GM12801 (cell line): ENCODE measurements around the gene SMIM24.

ENCODE experiments used
- TF ChIP-seq, protein P1 (sequence below): IDR thresholded peaks from one replicate; pipeline ENCODE4 v1.5.1; 2011; ENCODE audit warnings: control low read depth; ENCODE audit not compliant: insufficient read length; ENCODE audit errors: extremely low read depth

Gene SMIM24

DNA sequence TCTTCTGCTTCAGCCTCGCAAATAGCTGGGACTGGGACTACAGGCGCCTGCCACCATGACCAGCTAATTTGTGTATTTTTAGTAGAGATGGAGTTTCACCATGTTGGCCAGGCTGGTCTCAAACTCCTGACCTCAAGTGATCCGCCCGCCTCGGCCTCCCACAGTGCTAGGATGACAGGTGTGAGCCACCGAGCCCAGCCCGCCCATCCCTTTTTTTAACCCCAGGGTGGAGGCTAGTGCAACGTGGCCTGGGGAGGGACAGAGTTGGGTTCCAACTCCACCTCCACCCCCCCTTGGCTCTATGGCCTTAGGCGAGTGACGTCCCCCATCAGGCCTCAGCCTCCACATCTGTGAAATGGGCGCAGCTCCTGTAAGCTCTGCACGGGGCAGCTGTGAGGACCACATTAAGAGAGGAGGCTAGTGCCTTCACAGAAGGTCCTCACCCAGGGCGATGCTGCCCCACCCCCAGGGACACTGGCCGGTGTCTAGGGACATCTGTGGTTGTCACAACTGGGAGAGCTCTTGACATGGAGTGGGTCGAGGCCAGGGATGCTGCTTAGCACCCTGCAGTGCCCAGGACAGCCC is 37.7 kb downstream of the SMIM24 start:
- TF ChIP-seq, protein P1, sequence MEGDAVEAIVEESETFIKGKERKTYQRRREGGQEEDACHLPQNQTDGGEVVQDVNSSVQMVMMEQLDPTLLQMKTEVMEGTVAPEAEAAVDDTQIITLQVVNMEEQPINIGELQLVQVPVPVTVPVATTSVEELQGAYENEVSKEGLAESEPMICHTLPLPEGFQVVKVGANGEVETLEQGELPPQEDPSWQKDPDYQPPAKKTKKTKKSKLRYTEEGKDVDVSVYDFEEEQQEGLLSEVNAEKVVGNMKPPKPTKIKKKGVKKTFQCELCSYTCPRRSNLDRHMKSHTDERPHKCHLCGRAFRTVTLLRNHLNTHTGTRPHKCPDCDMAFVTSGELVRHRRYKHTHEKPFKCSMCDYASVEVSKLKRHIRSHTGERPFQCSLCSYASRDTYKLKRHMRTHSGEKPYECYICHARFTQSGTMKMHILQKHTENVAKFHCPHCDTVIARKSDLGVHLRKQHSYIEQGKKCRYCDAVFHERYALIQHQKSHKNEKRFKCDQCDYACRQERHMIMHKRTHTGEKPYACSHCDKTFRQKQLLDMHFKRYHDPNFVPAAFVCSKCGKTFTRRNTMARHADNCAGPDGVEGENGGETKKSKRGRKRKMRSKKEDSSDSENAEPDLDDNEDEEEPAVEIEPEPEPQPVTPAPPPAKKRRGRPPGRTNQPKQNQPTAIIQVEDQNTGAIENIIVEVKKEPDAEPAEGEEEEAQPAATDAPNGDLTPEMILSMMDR: no peak

DNA sequence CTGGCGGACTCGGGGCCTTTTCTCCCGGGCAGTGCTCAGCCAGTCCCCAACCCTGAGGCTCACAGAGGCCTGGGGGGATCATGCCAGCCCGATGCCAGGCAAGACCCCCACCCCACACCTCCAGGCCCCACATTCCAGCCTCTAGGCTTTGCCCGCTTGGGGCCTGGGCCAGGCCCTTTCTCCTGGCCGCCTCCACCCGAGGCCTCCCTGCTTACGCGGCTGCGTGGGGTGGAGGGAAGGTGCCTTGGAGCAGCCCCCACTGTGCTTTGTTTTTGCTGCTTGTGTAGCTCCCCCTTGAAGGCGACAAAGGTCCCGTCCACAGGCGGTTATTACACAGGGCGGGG is 38.4 kb downstream of the SMIM24 start:
- TF ChIP-seq, protein P1: no peak

DNA sequence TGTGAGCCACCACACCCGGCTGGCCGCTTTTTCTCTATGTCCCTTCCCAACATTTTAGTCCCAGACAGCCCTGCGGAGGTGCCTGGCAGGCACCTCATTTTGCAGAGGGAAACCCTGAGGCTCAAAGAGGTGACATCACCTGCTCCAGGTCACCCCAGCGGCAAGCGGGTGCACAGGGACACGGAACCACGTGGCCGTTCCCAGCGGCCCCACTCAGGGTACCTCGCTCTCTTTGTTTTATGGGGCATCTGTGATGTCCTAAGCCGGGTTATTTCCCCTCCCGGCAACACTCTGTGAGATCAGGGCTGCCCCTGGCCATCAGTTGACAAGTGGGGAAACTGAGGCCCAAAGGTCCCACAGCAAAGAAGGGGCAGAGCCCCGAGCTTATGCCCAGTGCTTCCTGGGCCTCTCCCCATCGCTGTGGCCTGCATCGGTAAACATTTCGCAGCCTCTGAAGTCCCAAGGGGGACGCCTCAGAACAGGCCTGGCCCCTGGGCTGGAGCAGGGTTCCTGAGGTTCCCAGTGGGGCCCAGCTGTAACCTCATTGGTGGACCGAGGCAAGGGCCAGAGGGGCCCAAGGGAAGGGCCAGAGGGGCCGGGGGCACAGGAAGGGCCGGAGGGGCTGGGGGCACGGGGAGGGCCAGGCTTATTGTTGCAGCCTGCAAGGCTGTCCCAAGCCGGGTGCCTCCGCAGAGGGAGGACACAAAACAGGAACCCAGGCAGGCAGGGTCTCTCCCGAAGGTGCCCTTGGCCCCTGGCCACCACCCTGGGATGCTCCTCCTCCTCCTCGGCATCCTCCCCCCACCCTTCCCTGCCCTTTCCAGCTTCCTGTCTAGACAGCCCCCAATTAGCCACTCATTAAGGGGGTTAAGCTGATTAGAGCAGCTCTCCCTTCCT is 39.0 kb downstream of the SMIM24 start:
- TF ChIP-seq, protein P1: no peak

DNA sequence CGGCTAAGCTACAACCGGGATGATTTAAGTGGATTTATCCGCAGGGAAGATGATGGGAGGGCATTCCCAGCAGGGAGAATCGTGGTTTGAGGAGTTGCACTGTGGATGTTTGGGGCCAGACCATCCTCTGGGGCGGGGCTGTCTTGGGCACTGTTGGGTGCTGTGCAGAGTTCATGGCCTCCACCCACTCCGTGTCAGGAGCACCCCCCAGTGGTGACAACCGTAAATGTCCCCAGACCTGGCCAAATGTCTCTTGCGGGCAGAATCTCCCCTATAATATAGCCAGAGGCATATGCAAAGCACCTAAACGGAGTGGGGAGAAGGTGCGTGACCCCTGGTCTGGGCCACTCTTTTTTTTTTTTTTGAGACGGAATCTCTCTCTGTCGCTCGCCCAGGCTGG is 40.2 kb downstream of the SMIM24 start:
- TF ChIP-seq, protein P1: no peak

DNA sequence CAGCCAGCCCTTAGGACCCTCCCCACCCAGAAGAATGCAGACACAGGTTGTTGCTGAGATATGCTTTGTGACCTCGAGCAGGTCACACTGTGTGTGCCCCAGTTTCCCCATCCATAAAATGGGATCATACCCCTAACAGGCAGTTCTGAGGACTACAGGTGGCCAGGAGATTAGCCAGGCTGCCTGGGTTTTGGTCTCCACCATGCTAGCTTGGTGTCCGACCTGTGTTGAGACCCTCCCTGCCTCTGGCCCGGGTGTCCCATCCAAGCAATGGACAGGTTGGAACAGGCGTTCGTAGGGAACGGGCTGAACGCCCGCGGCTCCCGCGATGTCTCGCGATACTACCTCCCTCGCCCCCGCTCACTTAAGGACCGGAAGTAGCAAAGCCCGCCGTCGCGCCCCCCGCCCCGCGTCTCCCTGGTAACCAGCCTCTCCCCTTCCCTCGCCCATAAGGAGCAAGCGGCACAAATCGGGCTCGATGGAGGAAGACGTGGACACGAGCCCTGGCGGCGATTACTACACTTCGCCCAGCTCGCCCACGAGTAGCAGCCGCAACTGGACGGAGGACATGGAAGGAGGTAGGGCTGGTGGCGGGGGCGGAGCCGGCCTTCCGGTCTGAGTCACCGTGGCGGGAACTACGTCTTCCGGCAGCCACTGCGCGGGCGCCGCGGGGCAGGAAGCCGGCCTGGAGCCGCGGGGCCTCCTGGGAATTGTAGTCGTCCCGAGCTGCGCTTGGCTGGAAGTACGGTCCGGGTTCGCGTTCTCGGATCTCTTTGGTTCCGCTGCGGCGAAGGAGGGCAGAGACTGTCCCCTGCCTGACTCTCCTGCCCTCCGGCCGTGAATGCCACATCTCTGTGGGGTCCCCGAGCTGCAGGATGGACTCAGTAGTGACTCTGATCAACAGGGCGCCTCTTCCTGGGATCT is 45.4 kb downstream of the SMIM24 start:
- TF ChIP-seq, protein P1: no peak

DNA sequence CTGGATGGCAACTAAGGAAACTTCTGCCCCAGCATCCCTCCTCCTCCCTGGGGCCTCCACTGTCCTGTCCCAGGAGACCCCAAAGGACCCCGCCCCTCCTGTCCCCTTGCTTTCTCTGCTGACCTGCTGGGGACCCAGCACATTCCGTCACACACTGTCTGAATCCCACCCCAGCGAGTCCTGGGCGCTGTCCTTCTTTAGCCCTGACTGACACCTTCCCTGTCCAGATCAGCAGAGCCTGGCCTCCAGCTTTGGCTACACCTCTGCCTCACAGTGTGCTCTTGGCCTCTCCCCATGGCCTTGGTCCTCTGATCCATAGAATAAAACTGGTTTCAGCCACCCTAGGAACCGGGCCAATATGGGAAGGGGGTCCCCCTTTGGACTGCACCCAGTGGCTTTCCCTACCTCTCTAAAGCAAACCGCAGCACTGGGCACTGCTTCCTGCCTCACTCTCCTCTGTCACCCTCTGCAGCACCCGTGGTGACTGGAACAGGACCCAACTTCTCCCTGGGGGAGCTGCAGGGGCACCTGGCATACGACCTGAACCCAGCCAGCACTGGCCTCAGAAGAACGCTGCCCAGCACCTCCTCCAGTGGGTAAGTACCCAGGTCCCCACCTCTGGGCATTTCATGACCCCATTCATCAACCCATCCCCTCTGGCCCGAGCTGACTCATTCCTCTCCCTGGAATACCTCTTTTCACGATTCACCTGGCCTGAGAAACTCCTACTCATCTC is 46.4 kb downstream of the SMIM24 start:
- TF ChIP-seq, protein P1: no peak
